Stimulated activated CD4-positive, alpha-beta T cell treated with anti-CD3 and anti-CD28 coated beads, Interleukin-2, amount 100 ng/mL, for 24 hours (primary cell): ENCODE data around the gene RASL10A.

ENCODE experiments used
- DNase-seq, 2 donors: peaks; one replicate each; pipeline ENCODE4 v3.0.0-alpha.2; 2020

The RASL10A gene

GRCh38 chr22:29338398-29338797, 22.9 kb upstream of the RASL10A start:
- no peak for DNase-seq

GRCh38 chr22:29337631-29338284, 22.3 kb upstream of the RASL10A start:
- no peak for DNase-seq

GRCh38 chr22:29336751-29337490, 21.4 kb upstream of the RASL10A start:
- no peak for DNase-seq

GRCh38 chr22:29335656-29336055, 20.2 kb upstream of the RASL10A start:
- DNase-seq = no peak

- no peak for DNase-seq
Measured at GRCh38 chr22:29334696-29335344, 19.3 kb upstream of the RASL10A start.

- DNase-seq = no peak
Measured at GRCh38 chr22:29334148-29334547, 18.7 kb upstream of the RASL10A start.

GRCh38 chr22:29332886-29333496, 17.5 kb upstream of the RASL10A start:
- DNase-seq = no peak

- no peak for DNase-seq
Measured at GRCh38 chr22:29331658-29332300, 16.3 kb upstream of the RASL10A start.

- DNase-seq = no peak
Measured at GRCh38 chr22:29331213-29331612, 15.7 kb upstream of the RASL10A start.

GRCh38 chr22:29330753-29331152, 15.3 kb upstream of the RASL10A start:
- DNase-seq = no peak

GRCh38 chr22:29330291-29330690, 14.8 kb upstream of the RASL10A start:
- no peak for DNase-seq

GRCh38 chr22:29329581-29329980, 14.1 kb upstream of the RASL10A start:
- no peak for DNase-seq

GRCh38 chr22:29328566-29329500, 13.3 kb upstream of the RASL10A start:
- DNase-seq = no peak

- no peak for DNase-seq
Measured at GRCh38 chr22:29328055-29328454, 12.6 kb upstream of the RASL10A start.

GRCh38 chr22:29327089-29327764, 11.7 kb upstream of the RASL10A start:
- no peak for DNase-seq

GRCh38 chr22:29326481-29326880, 11.0 kb upstream of the RASL10A start:
- DNase-seq = no peak

- no peak for DNase-seq
Measured at GRCh38 chr22:29325785-29326315, 10.4 kb upstream of the RASL10A start.

- no peak for DNase-seq
Measured at GRCh38 chr22:29325356-29325755, 9.9 kb upstream of the RASL10A start.

- DNase-seq = no peak
Measured at GRCh38 chr22:29323641-29324040, 8.1 kb upstream of the RASL10A start.

GRCh38 chr22:29320546-29320945, 5.0 kb upstream of the RASL10A start:
- DNase-seq = no peak

- no peak for DNase-seq
Measured at GRCh38 chr22:29319072-29319471, 3.6 kb upstream of the RASL10A start.
